GM12873 (cell line): ENCODE results near the gene IGF1R.

ENCODE experiments used
- TF ChIP-seq, protein P1 (sequence below): IDR thresholded peaks from 2 replicates; pipeline ENCODE4 v1.5.1; 2012; ENCODE audit warnings: low read depth, mild to moderate bottlenecking, moderate library complexity, low read length, control low read depth; ENCODE audit not compliant: insufficient read depth; ENCODE audit errors: missing control alignments

The IGF1R gene

DNA sequence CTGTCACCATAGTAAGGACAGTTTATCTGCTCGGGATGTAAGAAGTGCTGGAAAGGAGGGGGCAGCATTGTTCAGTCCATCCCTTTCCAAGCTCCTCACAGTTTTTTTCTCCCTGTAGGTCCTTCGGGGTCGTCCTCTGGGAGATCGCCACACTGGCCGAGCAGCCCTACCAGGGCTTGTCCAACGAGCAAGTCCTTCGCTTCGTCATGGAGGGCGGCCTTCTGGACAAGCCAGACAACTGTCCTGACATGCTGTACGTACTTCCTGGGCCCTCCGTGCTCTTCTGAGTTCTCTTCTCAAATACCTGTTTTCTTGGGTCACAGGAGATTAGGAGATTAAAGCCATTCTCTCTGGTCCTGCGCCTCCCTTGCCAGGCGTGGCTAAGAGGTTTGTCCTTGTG is 300.1 kb downstream of the IGF1R start:
- TF ChIP-seq, protein P1, sequence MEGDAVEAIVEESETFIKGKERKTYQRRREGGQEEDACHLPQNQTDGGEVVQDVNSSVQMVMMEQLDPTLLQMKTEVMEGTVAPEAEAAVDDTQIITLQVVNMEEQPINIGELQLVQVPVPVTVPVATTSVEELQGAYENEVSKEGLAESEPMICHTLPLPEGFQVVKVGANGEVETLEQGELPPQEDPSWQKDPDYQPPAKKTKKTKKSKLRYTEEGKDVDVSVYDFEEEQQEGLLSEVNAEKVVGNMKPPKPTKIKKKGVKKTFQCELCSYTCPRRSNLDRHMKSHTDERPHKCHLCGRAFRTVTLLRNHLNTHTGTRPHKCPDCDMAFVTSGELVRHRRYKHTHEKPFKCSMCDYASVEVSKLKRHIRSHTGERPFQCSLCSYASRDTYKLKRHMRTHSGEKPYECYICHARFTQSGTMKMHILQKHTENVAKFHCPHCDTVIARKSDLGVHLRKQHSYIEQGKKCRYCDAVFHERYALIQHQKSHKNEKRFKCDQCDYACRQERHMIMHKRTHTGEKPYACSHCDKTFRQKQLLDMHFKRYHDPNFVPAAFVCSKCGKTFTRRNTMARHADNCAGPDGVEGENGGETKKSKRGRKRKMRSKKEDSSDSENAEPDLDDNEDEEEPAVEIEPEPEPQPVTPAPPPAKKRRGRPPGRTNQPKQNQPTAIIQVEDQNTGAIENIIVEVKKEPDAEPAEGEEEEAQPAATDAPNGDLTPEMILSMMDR = no peak

DNA sequence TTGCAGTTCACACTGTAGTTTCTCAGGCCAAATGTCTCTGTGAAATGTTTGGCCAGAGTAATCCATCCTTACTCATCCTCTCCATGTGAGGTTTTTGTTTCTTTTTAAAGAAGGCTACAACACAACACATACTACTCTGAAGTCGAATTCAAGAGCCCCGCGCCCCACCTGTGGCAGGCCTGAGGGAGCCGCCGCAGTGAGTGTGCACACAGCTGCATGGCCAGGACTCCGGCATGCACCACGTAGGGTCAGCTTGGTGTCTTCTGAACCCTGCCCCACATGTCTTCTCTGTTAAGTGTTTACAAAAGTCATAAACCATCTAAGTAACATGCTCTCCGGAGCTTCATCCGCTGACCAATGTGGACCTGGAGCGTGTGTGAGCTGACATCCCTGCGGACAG is 300.6 kb downstream of the IGF1R start:
- TF ChIP-seq, protein P1 = no peak

DNA sequence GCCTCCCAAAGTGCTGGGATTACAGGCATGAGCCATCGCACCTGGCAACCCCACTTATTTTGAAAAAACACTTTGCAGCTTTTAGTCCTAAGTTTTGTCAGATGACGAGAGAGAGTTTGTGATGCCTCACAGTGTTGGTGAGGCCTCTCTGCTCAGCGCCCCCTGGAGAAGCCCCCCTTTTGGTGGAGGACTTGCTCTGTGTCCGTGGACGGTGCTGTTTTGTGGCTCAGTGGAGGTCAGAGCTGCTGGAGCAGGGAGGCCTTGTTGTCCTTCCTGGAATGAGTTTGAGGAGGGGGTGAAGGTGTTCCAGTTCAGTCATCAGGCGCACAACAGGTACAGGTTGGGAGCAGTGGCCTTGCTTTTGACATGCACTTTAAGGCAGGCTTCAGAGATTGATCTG is 301.3 kb downstream of the IGF1R start:
- TF ChIP-seq, protein P1 = no peak

DNA sequence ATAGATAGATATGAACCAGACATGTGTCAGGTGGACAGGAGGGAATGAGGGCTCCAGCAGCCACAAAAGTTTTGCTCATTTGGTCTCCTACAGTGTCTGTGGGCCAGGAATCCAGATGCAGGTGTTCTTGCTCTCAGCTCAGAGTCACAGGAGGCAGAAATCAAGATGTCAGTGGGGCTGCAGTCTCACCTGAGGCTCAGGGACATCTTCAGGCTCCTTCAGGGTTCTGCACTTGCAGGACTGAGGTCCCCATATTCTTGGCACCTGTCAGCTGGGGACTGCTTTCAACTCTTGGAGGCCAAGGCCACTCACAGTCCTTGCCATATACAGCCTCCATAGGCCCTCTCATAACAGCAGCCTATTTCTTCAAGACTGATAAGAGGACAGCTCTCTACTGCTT is 301.9 kb downstream of the IGF1R start:
- TF ChIP-seq, protein P1 = no peak

DNA sequence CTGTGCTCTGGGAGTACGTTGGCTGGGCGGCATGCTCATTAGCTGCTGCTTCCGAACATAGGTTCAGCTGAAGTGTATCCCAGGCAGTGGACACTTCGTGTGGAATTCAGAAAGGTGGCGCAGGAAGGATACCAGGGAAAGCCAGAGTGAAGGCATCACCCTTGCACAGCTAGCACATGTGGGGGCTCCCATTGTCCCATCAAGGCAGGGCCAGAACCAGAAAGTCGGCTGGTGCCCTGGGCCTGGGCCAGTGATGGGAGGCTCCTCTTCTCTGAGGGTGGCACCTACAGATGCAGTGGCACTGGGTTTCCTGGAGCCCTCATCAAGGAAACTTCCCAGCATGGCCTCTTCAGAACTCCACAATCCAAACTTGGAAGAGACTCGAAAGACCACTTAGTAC is 302.7 kb downstream of the IGF1R start:
- TF ChIP-seq, protein P1 = no peak

DNA sequence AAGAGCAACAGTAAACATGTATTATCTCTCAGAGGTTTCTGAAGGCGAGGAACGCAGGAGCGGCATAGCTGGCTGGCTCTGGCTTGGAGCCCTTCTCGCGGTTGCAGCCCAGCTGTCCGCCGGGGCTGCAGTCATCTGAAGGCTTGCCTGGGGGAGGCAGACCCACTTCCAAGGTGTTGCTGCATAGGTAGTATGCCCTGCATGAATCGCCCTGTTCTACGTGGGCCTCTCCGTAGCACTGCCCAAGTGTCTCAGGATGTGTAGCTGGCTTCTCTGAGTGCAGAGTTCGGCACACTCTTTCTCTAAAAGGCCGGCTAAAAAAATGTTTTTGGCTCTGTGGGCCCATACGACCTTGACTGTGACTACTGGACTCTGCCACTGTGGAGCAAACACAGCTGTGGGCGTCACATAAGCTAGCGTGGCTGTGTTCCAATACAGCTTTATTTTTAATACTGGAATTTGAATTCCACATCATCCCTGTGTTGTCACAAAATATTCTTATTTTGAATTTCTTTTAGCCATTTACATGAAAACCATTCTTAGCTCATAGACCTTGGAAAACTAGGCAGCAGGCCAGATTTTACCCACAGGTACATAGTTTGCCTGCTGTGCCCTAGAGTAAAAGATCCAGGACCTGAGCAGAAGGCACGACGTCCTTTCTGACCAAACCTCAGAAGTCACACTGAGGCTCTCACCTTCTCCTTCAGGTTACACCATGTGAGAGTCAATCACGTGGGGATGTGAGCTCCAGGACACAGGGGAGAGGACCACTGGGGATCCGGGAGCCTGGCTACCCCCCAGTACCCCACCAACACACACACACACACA is 303.4 kb downstream of the IGF1R start:
- TF ChIP-seq, protein P1 = no peak

DNA sequence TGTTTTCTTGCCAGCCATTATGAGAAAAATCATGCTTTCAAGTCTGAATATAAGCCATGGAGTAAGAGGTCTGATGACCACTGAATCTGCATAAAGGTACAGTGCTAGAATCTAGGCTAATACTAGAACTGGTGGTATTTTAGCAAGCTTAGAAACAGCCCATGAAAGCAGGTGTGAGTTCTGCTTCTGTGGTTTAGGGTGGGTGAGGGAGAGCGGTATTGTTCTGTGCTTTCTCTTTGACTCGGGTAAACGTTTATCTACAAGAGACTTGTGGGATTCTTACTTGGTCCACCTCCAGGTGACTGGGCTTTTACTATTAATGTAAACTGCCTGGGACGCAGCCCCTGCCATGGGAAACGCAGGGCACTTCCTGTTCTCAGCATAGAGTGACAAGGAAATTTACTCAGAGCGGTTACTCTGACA is 304.1 kb downstream of the IGF1R start:
- TF ChIP-seq, protein P1 = no peak
